ENCODE results near the gene DCTD.

DNA sequence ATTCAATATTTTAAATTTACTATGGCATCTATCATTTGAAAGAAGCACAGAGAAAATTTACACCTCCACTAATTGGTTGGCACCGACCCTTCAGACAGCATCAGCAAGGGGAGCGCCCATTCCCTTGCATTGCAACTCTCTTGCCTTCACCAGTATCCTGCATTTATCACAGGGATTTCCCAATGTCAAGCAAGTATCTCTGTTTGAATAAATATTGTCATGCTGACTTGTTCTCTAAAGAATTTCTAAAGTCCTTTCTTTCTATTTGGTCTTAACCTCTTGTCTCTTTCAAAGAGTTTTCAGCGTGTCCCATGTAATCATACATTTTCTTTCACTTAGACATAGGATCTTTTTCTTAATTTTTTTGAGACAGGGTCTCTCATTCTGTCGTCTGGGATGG, 10.4 kb downstream of the DCTD start:
- TF ChIP-seq, protein P1, sequence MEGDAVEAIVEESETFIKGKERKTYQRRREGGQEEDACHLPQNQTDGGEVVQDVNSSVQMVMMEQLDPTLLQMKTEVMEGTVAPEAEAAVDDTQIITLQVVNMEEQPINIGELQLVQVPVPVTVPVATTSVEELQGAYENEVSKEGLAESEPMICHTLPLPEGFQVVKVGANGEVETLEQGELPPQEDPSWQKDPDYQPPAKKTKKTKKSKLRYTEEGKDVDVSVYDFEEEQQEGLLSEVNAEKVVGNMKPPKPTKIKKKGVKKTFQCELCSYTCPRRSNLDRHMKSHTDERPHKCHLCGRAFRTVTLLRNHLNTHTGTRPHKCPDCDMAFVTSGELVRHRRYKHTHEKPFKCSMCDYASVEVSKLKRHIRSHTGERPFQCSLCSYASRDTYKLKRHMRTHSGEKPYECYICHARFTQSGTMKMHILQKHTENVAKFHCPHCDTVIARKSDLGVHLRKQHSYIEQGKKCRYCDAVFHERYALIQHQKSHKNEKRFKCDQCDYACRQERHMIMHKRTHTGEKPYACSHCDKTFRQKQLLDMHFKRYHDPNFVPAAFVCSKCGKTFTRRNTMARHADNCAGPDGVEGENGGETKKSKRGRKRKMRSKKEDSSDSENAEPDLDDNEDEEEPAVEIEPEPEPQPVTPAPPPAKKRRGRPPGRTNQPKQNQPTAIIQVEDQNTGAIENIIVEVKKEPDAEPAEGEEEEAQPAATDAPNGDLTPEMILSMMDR (conservative IDR thresholded peaks at IDR 0.05; ENCODE audit: low read length), result no peak
- TF ChIP-seq EZH2phosphoT487 (IDR thresholded peaks at IDR 0.05; ENCODE audit: borderline replicate concordance), result no peak

Measured in Loucy (cell line).